HG03378 (cell line): ENCODE measurements around the gene UCKL1.
A peak's percentile ranks its signal among the peaks of the same experiment; 100 is the strongest.
"Not testable (repeated sequence)": the region's sequence is repeated elsewhere in the genome, so short reads cannot be mapped to it uniquely, and the experiment has no call there.

Experiments used
- ATAC-seq: cut with Tn5 transposase; IDR thresholded peaks from one replicate; pipeline ENCODE4 v1.9.1; 2021; ENCODE audit warnings: mild to moderate bottlenecking, moderate library complexity; ENCODE audit not compliant: unreplicated experiment

Gene UCKL1

DNA sequence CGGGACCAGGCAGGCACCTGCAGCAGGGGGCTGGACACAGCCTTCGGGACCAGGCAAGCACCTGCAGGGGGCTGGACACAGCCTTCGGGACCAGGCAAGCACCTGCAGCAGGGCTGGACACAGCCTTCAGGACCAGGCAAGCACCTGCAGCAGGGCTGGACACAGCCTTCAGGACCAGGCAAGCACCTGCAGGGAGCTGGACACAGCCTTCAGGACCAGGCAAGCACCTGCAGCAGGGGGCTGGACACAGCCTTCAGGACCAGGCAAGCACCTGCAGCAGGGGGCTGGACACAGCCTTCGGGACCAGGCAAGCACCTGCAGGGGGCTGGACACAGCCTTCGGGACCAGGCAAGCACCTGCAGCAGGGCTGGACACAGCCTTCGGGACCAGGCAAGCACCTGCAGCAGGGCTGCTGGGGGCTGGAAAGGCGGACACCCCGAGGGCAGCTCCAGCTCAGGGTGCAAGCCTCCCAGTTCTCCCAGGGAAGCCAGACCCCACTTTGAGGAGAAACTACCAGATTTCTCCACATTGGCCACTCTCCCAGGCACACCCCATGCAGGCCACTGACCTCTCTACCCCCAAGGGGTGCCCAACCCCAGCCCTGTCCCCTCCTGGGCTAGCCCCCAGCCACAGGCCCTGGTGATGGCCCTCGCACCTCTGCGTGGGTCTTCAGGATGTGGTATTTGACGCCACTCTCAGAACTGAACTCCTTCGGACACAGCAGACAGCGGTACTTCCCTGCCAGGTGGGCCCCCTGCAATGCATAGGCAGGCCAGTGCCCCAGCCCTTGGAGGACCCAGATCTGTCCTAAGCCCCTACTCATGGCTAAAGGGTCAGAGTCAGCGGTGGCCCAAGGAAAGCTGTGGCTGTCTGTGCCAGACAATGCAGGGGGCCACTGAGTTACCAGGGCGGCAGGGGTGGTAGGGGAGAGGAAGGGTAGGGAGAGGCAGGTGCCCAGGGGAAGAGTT is 4.7 kb upstream of the UCKL1 start:
- ATAC-seq: not testable (repeated sequence)

GRCh38 chr20:63959699-63960075 is 3.5 kb upstream of the UCKL1 start:
- no peak for ATAC-seq

GRCh38 chr20:63958964-63959698 is 2.9 kb upstream of the UCKL1 start:
- ATAC-seq: no peak

DNA sequence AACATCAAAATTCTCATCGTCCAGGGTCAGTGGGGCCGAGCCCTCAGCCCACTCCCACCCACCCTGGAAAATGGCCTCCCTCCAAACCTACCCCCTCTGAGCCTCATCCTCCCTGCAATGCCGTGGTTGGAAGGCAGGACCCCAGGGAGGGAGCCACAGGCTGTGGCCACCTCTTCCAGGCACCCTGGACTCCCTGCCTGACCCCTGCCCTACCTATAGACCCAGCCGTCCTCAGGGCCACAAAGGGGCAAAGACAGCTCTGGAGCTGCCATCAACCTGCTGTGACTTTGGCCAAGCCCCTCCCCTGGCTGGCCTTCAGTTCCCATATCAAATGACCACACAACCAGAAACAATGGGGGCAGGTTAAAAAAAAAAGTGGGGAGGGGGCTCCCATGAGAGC is 2.3 kb upstream of the UCKL1 start:
- no peak for ATAC-seq

GRCh38 chr20:63957690-63958441 is 1.6 kb upstream of the UCKL1 start:
- ATAC-seq: no peak

DNA sequence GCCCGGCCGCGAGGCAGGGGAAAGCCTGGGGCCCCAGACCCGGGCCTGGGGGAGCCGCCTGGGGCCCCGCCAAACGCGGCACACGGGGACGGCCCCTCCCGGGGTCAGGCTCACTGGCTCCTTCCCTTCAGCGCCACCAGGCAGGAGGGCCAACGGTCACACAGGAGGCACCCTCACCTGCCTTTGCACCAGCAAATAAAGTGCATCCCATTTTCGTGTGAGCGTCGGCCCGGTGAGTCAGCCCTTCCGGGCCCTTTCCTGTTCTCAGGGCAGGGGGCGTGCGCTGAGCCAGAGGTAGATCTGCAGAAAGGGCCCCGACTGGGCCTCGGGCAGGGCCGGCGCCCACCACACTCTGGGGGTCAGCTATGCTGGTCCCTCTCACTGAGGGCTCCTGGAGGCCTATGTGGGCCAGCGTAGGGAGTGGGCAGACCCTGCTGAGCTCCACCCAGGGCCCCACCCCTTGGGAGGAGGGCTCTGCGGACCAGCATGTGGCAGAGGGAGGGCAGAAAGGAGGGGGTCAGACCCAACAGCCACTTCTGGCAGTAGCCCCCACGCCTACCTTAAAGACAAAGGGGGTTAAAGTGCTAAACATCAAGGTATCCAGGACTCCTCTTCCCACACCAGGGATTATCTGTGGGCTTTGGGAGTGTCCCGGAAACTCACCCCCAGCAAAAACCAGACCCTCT is 931 bp upstream of the UCKL1 start:
- ATAC-seq: peak; percentile 17

GRCh38 chr20:63956664-63957003 is 418 bp upstream of the UCKL1 start:
- peak; percentile 26 for ATAC-seq

GRCh38 chr20:63955281-63955826 is 862 bp downstream of the UCKL1 start:
- peak; percentile 15 for ATAC-seq

DNA sequence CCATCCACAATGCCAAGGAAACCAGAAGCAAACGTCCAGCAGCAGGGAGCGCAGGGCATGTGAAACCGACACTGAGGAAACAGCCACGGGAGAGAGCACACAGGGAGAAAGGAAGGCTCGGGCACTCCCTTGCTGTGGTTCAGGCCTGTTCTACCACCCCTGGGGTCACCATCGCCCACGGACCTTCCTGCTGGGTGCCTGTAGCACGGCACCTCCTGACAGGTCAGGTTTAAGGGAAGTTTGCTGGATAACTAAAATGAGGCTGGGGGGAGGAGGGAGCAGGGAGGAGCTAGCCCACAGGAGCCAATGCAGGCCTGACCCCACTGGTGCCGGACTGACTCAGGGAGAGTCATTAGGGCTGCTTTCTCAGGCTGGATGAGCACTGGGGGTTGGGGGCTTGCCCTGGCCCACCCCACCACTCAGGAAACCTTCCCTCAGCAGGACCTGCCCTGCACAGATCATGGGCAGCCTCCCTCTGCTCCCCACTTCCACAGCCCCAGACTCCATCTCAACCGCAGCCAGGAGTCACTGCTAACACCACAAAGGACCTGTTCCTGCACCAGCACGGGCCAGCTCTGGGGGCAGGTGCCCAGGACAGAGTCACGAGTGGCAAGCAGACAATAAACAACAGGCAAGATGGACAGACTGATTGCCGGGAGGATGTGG is 2.3 kb downstream of the UCKL1 start:
- no peak for ATAC-seq

GRCh38 chr20:63952769-63953168 is 3.4 kb downstream of the UCKL1 start:
- no peak for ATAC-seq

DNA sequence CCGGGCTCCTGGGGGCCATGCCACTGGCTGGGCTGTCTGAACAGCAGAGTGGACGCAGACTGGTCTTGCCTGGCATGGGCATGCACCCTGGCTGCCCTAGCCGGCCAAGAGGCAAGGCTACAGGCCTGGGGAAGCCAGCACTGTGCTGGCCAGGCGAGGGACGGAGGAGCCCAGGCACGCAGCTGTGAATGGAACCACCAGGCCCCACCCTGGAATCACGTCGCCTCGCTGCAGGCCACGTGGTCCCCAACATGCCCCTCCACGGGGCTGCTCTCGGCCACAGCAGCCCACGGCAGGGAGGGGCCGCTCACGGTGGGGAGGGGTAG is 4.0 kb downstream of the UCKL1 start:
- ATAC-seq: no peak

DNA sequence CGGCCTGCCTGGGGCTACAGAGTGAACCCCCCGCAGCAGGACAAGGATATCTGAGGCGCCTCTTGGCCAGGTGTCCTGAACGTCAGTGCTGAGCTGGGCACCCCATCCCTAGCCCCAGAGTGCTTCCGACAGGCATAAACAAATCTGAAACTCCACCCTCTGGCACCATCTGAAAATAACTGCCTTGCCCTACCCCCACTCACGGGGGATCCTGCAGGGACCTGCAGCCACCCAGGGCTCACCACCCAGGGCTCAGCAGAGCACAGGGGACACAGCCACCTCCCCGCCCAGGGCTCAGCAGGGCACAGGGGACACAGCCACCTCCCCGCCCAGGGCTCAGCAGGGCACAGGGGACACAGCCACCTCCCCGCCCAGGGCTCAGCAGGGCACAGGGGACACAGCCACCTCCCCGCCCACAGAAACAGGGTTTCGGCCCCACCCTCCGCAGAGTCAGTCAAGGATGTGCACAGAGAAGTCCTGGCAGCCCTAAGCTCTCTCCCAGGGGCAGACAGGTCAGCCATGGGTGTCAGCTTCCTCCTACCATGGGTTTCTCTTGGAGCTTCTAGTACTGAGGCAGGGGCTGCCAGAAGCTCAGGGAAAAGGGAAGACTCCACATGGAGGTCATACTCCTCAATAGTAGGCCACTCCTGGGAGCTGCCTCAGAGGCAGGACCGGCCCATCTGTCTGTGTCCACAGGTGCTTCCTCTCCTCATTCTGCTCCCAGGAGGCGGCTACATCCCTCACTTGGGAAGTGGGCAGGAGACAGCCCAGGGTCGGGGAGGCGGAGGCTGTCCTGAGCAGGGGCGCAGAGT is 4.6 kb downstream of the UCKL1 start:
- no peak for ATAC-seq

DNA sequence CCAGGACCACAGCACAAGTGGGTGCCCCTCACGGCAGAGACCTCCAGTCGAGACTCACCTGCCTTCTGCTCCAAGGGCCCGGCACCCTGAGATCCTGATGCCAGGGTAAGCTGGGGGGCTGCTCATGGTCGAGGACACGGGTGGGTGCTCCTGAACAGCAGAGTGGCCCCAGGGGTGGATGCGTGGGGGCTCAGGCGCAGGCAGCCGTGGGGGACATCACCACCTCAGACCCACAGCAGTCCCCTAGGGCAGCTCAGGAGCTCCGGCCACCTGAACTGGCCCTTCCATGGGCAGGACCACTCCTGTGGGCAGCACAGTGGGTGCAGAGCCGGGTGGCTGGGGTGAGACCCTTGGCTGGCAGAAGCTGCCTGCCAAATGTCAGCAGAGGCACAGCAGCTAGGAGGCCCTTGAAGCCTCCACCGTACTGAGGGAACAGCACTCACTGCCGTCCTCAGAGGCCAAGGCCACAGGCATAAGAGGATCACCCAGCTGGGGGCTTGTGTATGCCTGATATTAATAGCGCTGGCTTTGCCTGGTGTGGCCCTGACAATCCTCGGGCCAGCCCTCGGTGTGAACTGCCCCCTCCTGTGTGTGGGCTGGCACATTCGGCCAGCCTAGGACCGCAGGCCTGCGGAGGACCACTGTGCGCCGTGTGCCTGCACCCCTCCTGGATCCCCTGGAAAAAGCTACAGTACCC is 5.4 kb downstream of the UCKL1 start:
- no peak for ATAC-seq

DNA sequence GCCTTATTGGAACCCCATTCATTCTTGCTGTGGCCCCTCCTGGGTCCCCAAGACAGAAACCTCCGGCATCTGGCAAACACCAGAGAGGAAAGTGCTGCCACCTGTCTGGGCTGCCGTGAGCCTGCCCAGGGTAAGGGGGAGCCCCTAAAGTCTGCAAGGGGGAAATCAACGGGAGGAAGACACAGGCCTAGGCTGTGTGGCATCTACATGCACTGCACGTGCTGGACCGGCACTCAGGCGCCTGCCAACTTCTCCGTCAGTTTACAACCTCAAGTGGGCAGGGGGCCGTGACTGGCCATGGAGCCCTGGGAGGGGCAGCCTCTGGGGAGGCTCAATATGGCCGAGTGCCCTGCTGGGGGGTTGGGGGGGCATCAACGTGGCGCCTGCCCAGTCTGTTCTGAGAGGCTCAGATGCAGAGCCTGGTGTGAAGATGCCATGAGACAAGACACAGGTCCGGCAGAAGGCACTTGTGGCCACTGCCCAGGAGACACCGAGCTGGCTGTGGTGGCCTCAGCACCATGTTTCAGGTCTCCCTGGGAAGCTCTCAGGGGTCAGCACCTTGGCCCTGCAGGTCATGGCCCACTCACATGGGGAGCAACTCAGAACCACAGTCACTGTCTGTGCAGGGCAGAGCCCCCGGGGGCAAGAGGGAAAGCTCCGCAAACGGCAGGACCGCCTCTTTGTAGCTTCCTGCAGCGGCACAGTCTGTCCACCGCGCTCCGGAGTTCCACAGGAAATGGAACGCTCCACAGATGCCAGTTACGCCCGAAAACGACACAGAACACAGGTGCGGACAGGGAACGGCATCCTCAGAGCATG is 8.4 kb downstream of the UCKL1 start:
- ATAC-seq: no peak

- no peak for ATAC-seq
These were observed 9.1 kb downstream of the UCKL1 start for GRCh38 chr20:63946986-63947637.

DNA sequence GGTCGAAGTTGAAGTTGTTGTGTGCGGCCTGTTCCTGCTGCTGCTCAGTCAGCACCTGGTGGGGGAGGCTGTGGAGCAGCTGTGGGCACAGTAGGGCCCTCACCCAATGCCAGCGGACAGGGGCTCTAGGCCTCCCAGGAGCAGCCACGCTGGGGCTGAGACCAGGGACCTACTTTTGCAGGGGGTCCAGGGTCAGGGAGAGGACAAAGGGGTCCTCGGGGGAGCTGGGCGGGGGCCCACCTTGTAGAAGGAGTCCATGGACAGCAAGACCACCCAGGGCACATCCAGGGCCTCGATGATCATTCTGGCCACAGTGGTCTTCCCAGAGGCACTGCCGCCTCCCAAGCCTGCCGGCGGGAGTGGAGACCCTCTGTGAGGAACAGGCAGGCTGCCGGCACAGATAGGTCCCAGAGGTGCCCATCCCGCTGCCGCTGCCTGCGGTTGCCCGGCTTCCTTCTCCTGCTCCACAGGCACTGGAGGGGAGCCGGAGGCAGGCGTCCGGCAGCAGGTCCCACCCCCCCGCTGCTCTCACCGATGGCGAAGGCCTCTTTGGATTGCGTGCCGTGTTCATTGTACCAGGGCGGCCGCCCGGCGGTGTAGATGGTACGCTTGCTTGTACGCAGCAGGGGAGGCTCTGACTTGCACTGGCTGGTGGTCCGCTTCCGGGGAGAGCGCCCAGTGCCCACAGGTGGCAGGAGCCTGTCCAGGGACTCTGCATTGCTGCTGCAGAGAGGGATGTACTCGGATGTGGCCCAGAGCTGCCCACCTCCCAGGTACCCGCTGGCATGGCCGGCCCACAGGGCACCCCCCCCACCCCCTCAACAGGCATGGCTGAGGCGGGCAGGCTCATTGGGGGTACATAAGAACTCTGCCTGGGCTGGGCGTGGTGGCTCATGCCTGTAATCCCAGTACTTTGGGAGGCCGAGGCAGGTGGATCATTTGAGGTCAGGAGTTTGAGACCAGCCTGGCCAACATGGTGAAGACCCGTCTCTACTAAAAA is 10.0 kb downstream of the UCKL1 start:
- no peak for ATAC-seq
